HEK293 (cell line): ENCODE results near the gene LCN9.
A peak's percentile ranks its signal among the peaks of the same experiment; 100 is the strongest.

Experiments used
- CTCF ChIA-PET: fragments of 350-600 bp; formaldehyde crosslinking; extraction: SDS; loops from one replicate; lab custom pipeline; 2021; ENCODE audit warnings: antibody characterized with exemption; lab: Yijun Ruan, JAX
- POLR2A ChIA-PET: fragments of 300-600 bp; formaldehyde crosslinking; extraction: SDS; loops from one replicate; lab custom pipeline; 2020; ENCODE audit warnings: antibody characterized with exemption, inconsistent platforms; lab: Yijun Ruan, JAX
- H3K27ac ChIP-seq: fragments of 200-500 bp; sonication (Bioruptor generic); 2 replicates; pipeline ENCODE4 v1.5.1; 2014; ENCODE audit warnings: low read depth, low read length, control low read depth, inconsistent platforms; ENCODE audit errors: extremely low read depth
- H3K36me3 ChIP-seq, 2 experiments: fragments of 200-500 bp in 1 of 2; sonication (Bioruptor generic) in 1 of 2; 1 replicate in 1 of 2; 2 replicates in 1 of 2; pipeline ENCODE4 v1.5.1; 2014 to 2017; ENCODE audit warnings: inconsistent platforms in 2 of 2, low read length in 2 of 2; ENCODE audit not compliant: control insufficient read depth in 2 of 2, insufficient read depth in 1 of 2
- H3K4me1 ChIP-seq: fragments of 200-500 bp; sonication (Bioruptor generic); 2 replicates; pipeline ENCODE4 v1.5.1; 2014; ENCODE audit warnings: mild to moderate bottlenecking, low read length, inconsistent platforms; ENCODE audit not compliant: control insufficient read depth, insufficient read depth
- H3K4me3 ChIP-seq: 2 replicates; pipeline ENCODE4 v1.5.1; 2011; ENCODE audit warnings: low read depth, mild to moderate bottlenecking, control low read depth, low read length, moderate library complexity
- H3K9me3 ChIP-seq: fragments of 200-500 bp; sonication (Bioruptor generic); 2 replicates; pipeline ENCODE4 v1.5.1; 2014; ENCODE audit warnings: low read depth, low read length, inconsistent platforms; ENCODE audit not compliant: control insufficient read depth, insufficient read depth
- BCL11B ChIP-seq: fragments of 450-650 bp; formaldehyde crosslinking; IDR thresholded peaks from 2 replicates; pipeline ENCODE4 v1.5.1; 2016; ENCODE audit warnings: low read depth, missing biosample characterization, missing genetic modification characterization
- FEZF1 ChIP-seq: fragments of 450-650 bp; formaldehyde crosslinking; IDR thresholded peaks from 2 replicates; pipeline ENCODE4 v1.5.1; 2016; ENCODE audit warnings: missing biosample characterization, missing genetic modification characterization
- GLI2 ChIP-seq: fragments of 450-650 bp; formaldehyde crosslinking; IDR thresholded peaks from 2 replicates; pipeline ENCODE4; 2017; ENCODE audit warnings: missing biosample characterization, missing genetic modification characterization, low read depth, borderline replicate concordance
- SCRT1 ChIP-seq: fragments of 450-650 bp; formaldehyde crosslinking; IDR thresholded peaks from 2 replicates; pipeline ENCODE4 v1.5.1; 2016; ENCODE audit warnings: missing biosample characterization, missing genetic modification characterization, borderline replicate concordance
- SCRT2 ChIP-seq: fragments of 450-650 bp; formaldehyde crosslinking; IDR thresholded peaks from 2 replicates; pipeline ENCODE4 v1.5.1; 2016; ENCODE audit warnings: missing biosample characterization, missing genetic modification characterization
- TCF7L2 ChIP-seq: IDR thresholded peaks from 2 replicates; pipeline ENCODE4 v1.6.1; 2011; ENCODE audit warnings: low read depth, mild to moderate bottlenecking, inconsistent platforms, low read length, moderate library complexity, borderline replicate concordance
- ZNF174 ChIP-seq: fragments of 450-650 bp; formaldehyde crosslinking; IDR thresholded peaks from 2 replicates; pipeline ENCODE4 v1.5.0; 2017; ENCODE audit warnings: missing biosample characterization, mild to moderate bottlenecking, missing genetic modification characterization
- ZNF175 ChIP-seq: fragments of 450-650 bp; formaldehyde crosslinking; IDR thresholded peaks from 2 replicates; pipeline ENCODE4 v1.5.1; 2016; ENCODE audit warnings: missing biosample characterization, missing genetic modification characterization
- ZNF214 ChIP-seq: fragments of 450-650 bp; formaldehyde crosslinking; IDR thresholded peaks from 2 replicates; pipeline ENCODE4 v1.5.1; 2017; ENCODE audit warnings: missing biosample characterization, mild to moderate bottlenecking, missing genetic modification characterization, borderline replicate concordance
- ZNF394 ChIP-seq: fragments of 450-650 bp; formaldehyde crosslinking; IDR thresholded peaks from 2 replicates; pipeline ENCODE4 v1.5.1; 2016; ENCODE audit warnings: missing biosample characterization, missing genetic modification characterization, mild to moderate bottlenecking, moderate library complexity, borderline replicate concordance
- ZNF398 ChIP-seq: fragments of 450-650 bp; formaldehyde crosslinking; IDR thresholded peaks from 2 replicates; pipeline ENCODE4 v1.5.1; 2017; ENCODE audit warnings: missing biosample characterization, missing genetic modification characterization
- ZNF404 ChIP-seq: fragments of 450-650 bp; formaldehyde crosslinking; IDR thresholded peaks from 2 replicates; pipeline ENCODE4 v1.5.1; 2017; ENCODE audit warnings: missing biosample characterization, missing genetic modification characterization
- ZNF423 ChIP-seq: fragments of 450-650 bp; formaldehyde crosslinking; IDR thresholded peaks from 2 replicates; pipeline ENCODE4 v1.5.1; 2016; ENCODE audit warnings: missing biosample characterization, missing genetic modification characterization
- ZNF580 ChIP-seq: fragments of 450-650 bp; formaldehyde crosslinking; IDR thresholded peaks from 2 replicates; pipeline ENCODE4 v1.5.1; 2016; ENCODE audit warnings: missing biosample characterization, missing genetic modification characterization
- ZNF596 ChIP-seq: fragments of 450-650 bp; IDR thresholded peaks from 2 replicates; pipeline ENCODE4 v1.5.0; 2018; ENCODE audit warnings: missing biosample characterization, mild to moderate bottlenecking, missing genetic modification characterization, moderate library complexity
- ZNF645 ChIP-seq: fragments of 450-650 bp; formaldehyde crosslinking; IDR thresholded peaks from 2 replicates; pipeline ENCODE4; 2016; ENCODE audit warnings: missing biosample characterization, missing genetic modification characterization
- ZNF664 ChIP-seq: fragments of 450-650 bp; formaldehyde crosslinking; IDR thresholded peaks from 2 replicates; pipeline ENCODE4 v1.5.1; 2016; ENCODE audit warnings: missing biosample characterization, missing genetic modification characterization
- ZNF670 ChIP-seq: fragments of 450-650 bp; formaldehyde crosslinking; IDR thresholded peaks from 2 replicates; pipeline ENCODE4 v1.5.1; 2016; ENCODE audit warnings: missing biosample characterization, missing genetic modification characterization, low read depth
- ZSCAN30 ChIP-seq: fragments of 450-650 bp; IDR thresholded peaks from 2 replicates; pipeline ENCODE4 v1.5.1; 2018; ENCODE audit warnings: missing biosample characterization, mild to moderate bottlenecking, missing genetic modification characterization, moderate library complexity
- TF ChIP-seq, protein P1 (sequence below): fragments of 450-650 bp; formaldehyde crosslinking; IDR thresholded peaks from 2 replicates; pipeline ENCODE4 v1.5.1; 2016; ENCODE audit warnings: missing biosample characterization, missing genetic modification characterization

The LCN9 gene

GRCh38 chr9:135693265-135693664 lies 30.2 kb downstream of the LCN9 start (continued):
- TF ChIP-seq, protein P1, sequence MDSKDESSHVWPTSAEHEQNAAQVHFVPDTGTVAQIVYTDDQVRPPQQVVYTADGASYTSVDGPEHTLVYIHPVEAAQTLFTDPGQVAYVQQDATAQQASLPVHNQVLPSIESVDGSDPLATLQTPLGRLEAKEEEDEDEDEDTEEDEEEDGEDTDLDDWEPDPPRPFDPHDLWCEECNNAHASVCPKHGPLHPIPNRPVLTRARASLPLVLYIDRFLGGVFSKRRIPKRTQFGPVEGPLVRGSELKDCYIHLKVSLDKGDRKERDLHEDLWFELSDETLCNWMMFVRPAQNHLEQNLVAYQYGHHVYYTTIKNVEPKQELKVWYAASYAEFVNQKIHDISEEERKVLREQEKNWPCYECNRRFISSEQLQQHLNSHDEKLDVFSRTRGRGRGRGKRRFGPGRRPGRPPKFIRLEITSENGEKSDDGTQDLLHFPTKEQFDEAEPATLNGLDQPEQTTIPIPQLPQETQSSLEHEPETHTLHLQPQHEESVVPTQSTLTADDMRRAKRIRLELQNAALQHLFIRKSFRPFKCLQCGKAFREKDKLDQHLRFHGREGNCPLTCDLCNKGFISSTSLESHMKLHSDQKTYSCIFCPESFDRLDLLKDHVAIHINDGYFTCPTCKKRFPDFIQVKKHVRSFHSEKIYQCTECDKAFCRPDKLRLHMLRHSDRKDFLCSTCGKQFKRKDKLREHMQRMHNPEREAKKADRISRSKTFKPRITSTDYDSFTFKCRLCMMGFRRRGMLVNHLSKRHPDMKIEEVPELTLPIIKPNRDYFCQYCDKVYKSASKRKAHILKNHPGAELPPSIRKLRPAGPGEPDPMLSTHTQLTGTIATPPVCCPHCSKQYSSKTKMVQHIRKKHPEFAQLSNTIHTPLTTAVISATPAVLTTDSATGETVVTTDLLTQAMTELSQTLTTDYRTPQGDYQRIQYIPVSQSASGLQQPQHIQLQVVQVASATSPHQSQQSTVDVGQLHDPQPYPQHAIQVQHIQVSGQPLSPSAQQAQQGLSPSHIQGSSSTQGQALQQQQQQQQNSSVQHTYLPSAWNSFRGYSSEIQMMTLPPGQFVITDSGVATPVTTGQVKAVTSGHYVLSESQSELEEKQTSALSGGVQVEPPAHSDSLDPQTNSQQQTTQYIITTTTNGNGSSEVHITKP (tag by site-specific recombination), result no peak
- TF ChIP-seq ZNF398 (tag by site-specific recombination) (no peak), ZNF404 (tag by site-specific recombination) (no peak), FEZF1 (tag by site-specific recombination) (no peak), TCF7L2 (no peak), ZNF645 (tag by site-specific recombination) (no peak), ZNF670 (no peak), ZNF175 (no peak), ZNF664 (tag by site-specific recombination) (no peak), ZNF394 (tag by site-specific recombination) (no peak), ZNF214 (tag by site-specific recombination) (no peak), GLI2 (tag by site-specific recombination) (no peak), ZSCAN30 (no peak), ZNF174 (tag by site-specific recombination) (no peak)

GRCh38 chr9:135693771-135694170 lies 30.7 kb downstream of the LCN9 start:
- H3K36me3 ChIP-seq, result no peaks in the 10 kb centered on the region
- no peaks in the 10 kb centered on the region for H3K9me3 ChIP-seq
- no peak overlapping the region for H3K4me3 ChIP-seq
- POLR2A ChIA-PET, result no interaction called here
- no peaks in the 10 kb centered on the region for H3K4me1 ChIP-seq
- no peak overlapping the region for H3K27ac ChIP-seq
- no peak for TF ChIP-seq ZNF596 (tag by site-specific recombination)
- TF ChIP-seq SCRT2 (tag by site-specific recombination), result peak; percentile 83
- TF ChIP-seq ZNF423 (tag by site-specific recombination), result no peak
- 0 out of 2 replicates have a peak, but pooled peaks have one; percentile 21 for TF ChIP-seq SCRT1 (tag by site-specific recombination)
- TF ChIP-seq BCL11B (tag by site-specific recombination), result no peak
- no peak for TF ChIP-seq ZNF580 (tag by site-specific recombination)
- CTCF ChIA-PET, result interaction anchor here (0.8 to 1.3 kb wide), 6 partner anchors 9 to 108 kb away, joined by 3 to 6 read pairs (median 3); partner anchors contain the start of gene KCNT1
